SKM-1 treated with dmso at 0.1 percent for 144 hours (cell line): Measurements from ENCODE around the gene PRR23A.
"Not testable (repeated sequence)": the region's sequence is repeated elsewhere in the genome, so short reads cannot be mapped to it uniquely, and the experiment has no call there.

ENCODE experiments used
- DNase-seq: peaks from one replicate; lab custom pipeline; 2025; ENCODE audit not compliant: unreplicated experiment; lab: John Stamatoyannopoulos, UW

The PRR23A gene

DNA sequence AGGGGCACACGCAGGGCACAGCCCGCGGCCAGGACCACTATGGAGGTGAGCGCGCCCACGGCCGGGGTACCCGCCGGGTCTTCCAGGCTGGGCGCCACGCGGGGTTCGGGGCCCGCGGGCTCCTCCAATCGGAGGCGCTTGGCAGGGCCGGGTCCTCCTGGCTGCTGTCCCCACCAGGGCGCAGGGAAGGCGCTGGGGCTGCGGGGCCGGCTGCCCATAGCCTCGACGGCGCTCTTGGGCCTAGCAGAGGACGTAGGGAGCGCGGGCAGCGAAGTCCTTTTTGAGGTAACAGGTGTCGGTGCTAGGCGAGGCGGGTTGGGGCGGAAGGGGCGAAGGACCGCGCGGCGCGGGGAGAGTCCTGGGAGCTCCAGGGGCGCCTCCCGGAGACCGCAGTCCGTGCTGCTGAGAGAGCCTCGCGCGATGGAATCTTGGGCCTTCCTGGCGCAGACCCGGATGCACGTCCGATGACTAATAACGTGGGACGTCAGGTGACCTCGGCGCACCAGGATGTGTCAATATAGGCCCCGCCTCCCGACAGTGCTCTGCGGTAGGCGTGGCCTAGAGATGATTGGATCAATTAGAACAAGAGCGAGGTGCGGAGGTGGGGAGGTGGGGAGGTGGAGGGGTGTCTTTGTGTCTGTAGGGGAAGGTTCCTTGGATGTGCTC lies at the start of gene PRR23A:
Gene PRR23A, minus strand, starts transcription at position 218 of the 666 bp plus-strand sequence. Its CDS starts 0 bp downstream, at position 218.
- DNase-seq, result no peak

DNA sequence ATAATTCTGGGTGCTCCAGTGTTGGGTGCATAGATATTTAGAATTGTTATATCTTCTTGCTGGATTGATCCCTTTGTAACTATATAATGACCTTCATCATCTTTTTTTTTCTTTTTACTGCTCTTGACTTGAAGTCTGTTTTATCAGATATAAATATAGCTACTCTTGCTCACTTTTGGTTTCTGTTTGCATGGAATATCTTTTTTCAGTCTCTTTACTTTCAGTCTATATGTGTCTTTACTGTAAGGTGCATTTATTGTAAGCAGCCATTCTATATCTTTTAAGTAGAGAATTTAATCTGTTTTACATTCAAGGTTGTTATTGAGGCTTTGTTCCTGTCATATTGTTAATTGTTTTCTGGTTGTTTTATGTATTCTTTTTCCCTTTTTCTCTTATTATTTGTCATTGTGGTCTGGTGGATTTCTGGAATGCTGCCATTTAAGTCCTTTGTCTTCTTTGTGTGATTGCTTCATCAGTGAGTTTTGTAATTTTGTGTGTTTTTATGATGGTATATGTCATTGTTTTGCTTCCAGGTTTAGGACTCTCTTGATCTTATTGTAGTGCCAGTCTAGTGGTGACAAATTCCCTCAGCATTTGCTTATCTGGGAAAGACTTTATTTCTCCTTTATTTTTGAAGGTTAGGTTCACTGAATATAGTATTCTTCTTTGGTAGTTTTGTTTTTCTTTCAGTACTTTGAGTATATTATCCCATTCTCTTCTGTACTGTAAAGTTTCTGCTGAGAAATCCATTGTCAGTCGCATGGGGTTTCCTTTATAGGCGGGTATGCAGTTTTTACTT lies 46.9 kb upstream of the PRR23A start:
- no peak for DNase-seq

DNA sequence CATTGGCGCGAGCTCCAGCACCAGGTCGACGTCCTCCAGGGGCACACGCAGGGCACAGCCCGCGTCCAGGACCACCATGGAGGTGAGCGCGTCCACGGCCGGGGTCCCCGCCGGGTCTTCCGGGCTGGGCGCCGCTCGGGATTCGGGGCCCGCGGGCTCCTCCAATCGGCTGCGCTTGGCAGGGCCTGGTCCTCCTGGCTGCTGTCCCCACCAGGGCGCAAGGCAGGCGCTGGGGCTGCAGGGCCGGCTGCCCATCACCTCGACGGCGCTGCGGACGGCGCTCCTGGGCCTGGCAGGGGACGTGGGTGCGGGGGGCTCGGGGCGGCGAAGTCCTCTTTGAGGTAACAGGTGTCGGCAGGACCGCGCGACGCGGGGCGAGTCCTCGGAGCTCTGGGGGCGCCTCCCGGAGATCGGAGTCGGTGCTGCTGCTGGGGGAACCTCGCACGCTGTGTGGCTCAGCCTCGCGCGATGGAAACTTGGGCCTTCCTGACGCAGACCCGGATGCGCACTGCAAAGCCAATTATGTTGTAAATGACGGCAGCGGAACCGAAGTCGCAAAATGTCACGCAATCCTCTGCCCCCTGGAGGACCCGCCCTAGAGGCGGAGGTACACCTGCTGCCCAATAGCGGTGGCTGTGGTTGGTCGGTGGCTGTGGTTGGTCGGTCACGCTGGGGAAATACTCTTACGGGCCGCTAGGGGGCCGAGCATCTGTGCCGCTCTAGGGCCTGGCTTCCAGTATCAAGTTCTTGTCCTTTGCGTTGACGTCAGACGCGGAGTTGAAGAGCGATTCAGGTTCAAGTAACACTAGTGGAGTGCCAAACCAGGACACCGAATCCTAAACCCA lies 38.5 kb upstream of the PRR23A start, which contains the start of gene PRR23C:
Gene PRR23C, minus strand, starts transcription at position 527 of the 845 bp plus-strand sequence. Its CDS starts 272 bp downstream, at position 255.
- DNase-seq, result no peak

DNA sequence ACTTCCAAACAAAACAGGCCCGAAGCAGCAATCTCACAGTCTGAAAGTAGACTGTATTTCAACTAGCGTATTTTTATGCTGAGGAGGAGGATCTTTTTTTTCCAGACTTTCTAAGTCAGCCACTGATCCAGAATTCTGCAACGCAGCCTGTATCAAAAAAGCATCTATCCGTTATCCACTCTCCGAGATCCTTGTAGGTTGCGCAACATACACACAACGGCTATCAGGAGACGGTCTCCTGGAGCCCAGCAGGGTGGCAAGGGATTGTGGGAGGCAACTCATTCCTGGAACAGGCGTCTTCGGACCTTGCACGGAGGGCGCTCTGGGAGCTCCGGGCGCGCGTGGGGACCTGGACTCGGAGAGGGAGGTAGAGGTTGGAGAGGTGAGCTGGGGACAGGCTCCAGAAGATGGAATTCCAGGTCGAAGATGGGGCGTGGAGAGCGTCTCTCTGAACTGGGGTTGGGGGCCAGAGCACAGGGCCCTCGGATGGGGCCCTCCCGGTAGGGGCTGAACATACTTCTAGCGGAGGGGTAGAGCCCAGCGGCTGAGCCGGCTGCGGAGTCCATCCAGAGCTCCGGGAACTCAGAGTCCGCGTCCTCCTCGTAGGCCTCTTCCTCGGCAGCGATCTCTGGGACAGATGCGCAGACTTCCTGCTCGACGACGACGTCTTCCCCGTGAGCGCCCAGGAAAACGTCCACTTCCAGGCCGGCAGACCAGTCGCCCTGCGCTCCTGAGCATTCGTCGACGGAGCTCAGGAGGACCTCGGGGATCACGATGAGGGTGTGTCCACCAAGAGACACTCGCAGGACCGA lies 37.7 kb upstream of the PRR23A start:
- DNase-seq, result no peak

DNA sequence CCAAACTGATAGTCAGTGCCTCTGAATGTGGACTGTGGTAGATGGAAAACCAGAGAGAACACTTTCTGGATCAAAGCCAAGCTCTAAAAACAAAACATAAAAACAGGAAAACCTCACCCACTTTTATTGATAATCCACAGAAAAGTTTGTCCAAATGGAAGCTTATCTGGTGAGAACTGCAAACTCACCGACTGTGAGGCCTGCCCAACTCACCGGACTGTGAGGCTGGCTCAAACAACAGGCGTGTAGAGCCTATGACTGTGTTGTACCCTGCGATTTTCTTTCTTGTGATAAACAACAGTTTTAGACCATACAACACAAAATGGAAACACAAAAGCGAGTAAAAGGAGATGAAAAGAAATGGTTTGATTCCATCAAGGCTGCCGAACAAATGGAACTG lies 31.4 kb upstream of the PRR23A start:
- no peak for DNase-seq

DNA sequence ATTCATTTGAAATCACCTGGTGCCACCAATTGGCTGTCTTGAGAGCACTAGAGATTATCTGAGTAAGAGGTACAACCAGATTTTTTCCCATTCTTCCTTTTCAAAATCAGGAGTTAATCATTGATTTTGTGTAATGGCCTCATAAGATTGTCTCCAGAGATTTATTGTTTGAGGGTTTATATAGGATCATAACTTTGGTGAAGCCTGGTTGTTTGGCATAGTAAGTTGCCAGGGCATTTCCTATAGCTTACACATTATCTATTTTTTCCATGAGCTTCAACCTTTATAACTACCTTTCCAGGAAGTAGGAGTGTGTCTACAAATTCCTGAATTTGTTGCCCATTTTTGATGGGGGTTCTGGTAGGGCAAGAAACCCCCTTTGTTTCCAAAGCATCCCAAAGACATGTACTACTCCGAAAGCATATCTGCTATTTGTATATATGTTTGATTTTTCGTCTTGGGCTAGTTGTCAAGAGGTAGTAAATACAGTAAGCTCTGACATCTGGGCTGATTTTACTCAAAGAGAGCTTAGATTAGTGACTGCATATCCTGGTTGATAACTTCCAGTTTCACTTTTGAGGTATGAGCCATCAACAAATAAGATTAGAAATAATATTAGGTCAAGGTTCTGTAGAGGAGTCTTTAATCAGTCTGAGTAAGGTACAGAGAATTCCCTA lies 26.4 kb upstream of the PRR23A start:
- DNase-seq, result no peak

DNA sequence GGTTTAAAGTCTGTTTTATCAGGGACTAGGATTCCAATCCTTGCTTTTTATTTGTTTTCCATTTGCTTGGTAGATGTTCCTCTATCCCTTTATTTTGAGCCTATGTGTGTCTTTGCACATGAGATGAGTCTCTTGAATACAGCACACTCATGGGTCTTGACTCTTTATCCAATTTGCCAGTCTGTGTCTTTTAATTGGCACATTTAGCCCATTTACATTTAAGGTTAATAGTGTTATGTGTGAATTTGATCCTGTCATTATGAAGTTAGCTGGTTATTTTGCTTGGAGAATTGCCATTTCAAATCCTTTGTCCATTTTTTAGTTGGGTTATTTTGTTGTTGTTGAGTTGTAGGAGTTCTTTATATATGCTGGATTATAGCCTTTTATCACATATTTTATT lies 24.5 kb upstream of the PRR23A start:
- not testable (repeated sequence) for DNase-seq

DNA sequence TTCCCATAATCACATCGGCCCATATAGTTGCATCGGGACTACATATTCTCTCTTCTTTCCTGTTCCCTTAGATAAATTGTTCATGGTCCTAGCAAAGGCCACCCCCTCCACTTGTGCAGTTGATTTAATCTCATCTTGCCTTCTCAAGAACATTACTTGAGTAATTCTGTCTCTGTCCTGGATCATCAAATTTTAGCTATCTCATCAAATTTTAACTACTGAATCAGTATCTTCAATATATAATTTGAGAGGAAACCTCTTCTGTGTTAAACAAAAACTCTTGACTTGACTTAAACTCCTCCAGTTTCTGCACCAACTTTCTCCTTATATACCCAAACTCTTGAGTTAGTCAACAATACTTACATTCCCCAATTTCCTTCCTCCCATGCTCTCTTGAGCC lies 18.9 kb upstream of the PRR23A start:
- no peak for DNase-seq

DNA sequence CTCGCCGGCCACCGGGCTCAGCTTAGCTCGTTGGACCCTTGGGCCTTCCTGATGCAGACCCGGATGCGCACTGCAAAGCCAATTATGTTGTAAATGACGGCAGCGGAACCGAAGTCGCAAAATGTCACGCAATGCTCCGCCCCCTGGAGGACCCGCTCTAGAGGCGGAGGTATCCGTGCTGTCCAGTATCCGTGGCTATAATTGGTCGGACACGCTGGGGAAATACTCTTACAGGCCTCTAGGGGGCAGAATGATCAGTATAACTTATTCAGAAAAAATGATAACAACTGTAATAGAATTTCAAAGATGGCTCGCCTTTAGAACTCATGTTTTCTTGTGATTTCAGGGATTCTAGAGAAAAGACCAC lies 14.8 kb upstream of the PRR23A start, which contains the start of gene PRR23B:
Gene PRR23B, minus strand, starts transcription at position 59 of the 367 bp plus-strand sequence. CDS start 265 bp downstream, outside the sequence.
- no peak for DNase-seq

DNA sequence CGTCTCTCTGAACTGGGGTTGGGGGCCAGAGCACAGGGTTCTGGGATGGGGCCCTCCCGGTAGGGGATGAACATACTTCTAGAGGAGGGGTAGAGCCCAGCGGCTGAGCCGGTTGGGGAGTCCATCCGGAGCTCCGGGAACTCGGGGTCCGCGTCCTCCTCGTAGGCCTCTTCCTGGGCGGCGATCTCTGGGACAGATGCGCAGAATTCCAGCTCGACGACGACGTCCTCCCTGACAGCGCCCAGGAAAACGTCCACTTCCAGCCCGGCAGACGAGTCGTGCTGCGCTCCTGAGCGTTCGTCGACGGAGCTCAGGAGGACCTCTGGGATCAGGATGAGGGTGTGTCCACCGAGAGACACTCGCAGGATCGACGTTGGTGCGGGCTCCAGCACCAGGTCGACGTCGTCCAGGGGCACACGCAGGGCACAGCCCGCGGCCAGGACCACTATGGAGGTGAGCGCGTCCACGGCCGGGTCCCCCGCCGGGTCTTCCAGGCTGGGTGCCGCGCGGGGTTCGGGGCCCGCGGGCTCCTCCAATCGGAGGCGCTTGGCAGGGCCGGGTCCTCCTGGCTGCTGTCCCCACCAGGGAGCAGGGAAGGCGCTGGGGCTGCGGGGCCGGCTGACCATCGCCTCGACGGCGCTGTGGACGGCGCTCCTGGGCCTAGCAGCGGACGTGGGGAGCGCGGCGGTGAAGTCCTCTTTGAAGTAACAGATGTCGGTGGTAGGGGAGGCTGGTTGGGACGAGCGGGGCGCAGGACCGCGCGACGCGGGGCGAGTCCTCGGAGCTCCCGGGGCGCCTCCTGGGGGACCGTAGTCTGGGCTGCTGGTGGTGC lies 14.2 kb upstream of the PRR23A start:
- no peak for DNase-seq

DNA sequence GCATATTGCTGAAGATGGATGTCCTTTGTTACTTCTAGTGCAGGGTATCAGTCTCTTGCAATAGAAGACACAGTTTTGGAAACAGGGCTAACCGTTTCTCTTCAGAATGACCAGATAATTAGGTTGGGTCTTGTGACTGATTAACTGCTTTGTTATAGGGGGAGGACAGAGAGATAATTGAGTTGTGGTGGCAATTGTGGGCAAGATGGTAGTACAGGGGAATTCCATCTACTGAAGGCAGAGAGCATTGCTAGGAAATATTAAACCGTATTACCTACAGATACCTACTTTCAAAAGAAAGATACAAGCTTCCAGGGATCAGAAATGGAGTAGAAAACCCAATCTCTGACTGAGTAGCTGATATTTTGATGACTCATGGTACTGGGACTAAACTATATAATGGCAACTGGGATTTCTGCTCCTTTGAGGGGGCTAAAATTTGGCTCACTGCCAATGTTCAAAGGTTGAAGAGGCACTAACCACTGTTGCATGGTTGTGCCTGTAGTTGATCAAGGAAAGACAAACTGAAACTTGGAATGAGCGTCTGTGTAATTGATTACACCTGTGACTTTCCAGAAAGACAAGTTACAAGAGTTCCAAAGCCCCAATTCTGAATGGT lies 10.5 kb upstream of the PRR23A start:
- DNase-seq, result no peak

DNA sequence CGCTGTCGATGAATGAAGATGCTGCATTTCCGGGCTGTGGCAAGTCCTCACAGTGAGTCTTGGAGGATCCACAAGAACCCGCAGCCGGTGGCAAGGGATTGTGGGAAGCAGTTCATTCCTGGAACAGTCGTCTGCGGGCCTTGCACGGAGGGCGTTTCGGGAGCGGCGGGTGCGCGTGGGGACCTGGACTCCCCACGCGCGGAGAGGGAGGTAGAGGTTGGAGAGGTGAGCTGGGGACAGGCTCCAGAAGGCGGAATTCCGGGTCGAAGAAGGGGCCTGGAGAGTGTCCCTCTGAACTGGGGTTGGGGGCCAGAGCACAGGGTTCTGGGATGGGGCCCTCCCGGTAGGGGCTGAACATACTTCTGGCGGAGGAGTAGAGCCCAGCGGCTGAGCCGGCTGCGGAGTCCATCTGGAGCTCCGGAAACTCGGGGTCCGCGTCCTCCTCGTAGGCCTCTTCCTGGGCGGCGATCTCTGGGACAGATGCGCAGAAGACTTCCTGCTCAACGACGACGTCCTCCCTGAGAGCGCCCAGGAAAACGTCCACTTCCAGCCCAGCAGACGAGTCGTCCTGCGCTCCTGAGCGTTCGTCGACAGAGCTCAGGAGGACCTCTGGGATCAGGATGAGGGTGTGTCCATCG lies 593 bp downstream of the PRR23A start:
- DNase-seq, result no peak

DNA sequence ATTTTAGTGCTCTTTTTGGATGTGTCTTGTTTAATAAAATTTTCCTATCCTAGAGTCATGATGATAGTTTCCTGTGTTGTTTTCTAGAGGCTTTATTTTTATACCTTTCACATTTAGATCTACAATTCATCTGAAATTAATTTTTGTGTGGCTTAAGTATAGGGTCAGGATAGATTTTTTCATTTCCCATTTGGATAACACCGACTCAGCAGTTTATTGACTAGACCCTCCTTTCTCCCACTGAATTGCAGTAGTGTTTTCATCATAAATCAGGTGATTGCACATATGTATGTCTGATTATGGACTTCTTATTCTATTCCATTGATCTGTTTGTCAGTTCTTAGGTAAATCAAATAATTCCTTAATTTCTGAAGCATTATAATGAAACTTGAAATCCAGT lies 10.4 kb downstream of the PRR23A start:
- DNase-seq, result no peak

DNA sequence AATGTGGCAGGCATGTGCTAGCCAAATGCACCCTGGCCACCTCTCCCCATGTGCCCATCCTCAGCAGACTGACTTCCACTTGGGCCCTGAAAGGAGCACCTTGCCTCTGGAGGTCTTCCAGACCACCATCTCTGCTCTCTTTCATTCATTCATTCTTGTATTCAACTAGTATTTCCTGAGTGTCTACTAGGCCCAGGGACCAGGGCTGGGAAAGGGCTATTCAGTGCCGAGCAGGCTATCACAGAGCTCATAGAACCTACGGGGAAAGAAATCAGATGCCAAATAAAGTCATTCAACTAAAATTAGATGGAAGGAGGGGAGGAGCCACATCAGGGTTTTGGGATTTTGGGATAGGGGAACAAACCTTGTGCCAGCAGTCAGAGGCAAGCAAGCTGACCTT lies 18.9 kb downstream of the PRR23A start:
- no peak for DNase-seq

DNA sequence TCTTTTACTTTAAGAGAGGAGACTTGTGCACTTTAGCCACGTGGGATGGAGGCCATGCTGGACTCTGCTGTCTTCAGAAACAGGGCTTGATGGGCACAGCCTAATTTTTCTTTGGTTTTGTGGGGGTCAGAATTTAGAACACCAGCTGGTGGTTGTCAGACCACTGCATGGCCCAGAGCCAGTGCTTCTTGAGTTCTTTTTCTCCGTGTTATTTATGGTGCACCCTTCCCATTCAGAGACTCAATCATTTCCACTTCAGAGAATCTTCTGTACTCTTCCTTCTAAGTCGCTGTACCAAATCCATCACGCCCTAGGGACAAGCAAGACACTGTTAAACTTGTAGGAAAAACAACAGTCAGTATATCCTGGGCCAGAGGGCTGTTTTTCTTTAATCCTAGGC lies 20.1 kb downstream of the PRR23A start:
- no peak for DNase-seq

DNA sequence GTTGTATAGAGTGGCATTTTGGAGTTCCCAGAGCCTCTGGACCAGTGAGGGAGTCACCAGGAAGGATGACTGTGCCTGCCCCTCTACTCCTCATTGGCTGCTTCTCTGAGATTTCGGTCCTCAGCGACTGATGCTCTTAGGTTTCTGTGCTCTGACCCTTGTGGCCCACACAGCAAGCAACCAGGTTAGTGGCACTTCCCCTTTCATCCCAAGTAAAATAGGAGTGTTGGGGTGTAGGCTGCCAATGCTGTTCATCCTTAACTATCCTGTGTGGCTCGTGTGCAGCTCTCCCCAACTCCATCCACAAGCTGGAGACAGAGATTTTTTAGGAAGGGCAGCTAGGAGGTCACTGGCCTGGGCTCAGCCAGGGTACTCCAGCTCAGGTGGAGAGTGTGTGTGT lies 21.3 kb downstream of the PRR23A start:
- DNase-seq, result no peak

DNA sequence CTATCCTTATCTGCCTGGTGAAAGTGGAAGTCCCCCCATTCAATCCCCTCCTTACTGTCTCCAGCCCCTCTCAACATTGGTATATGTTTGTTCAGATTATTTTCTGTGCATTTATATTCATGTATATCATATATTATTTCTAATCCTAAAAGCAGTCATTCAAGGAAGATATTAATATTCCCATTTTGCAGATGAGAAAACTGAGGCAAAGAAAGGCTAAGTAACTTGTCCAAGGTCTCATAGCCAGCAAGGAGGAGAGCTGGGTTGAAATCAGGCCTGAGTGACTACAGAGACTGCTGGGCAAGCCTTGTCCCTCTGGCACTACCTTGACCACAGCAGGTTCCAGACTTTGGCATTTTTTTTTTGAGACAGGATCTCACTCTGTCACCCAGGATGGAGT lies 30.0 kb downstream of the PRR23A start:
- no peak for DNase-seq

DNA sequence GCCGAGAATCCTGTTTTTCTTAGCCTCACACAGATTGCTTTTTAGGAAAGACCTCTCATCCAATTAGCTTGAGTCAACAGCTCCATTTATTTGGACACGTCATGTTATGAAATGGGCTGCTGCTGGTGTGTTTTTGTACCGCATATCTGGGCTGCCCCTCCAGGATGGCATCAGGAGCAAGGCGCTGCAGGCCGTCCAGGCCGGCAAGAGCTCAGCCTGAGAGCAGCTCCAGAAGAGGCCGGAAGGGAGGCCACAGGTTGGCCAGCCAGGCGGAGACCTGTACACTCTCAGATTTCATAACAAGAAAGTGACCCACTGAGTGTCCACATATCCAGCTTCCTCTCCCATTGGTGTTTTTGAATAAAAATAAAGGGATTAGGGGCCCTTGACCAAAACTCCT lies 30.7 kb downstream of the PRR23A start:
- DNase-seq, result no peak
